ENCODE data around the gene CCDC9.
"Not testable (repeated sequence)": the region's sequence is repeated elsewhere in the genome, so short reads cannot be mapped to it uniquely, and the experiment has no call there.

The CCDC9 gene

DNA sequence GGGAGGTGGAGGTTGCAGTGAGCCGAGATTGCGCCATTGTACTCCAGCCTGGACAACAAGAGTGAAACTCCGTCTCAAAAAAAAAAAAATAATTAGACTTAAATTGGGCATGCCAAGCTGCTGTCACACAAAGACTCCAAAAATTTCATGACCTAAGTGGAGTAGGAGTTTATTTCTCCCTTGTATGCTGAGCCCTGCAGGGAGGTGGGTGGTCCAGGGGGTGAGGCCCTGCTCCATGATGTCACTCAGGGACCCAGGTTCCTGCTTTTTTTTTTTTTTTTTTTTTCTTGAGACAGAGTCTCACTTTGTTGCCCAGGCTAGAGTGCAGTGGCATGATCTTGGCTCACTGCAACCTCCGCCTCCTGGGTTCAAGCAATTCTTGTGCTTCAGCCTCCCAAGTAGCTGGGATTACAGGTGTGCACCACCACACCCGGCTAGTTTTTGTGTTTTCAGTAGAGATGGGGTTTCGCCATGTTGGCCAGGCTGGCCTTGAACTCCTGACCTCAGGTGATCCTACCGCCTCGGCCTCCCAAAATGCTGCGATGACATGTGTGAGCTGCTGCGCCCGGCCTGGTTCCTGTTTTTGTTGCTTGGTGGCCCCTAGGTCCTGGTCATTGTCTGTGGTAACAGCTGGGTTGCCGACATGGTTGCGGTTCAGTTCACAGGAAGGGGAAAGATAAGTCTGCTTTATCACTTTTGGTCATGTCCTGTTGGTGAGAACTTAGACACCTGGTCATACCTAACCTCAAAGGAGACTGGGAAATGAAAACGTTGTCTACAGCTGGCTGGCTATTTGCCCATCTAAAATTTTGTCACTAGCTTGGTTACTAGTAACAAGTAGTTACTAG lies 5.8 kb downstream of the CCDC9 start:
- not testable (repeated sequence) for DNase-seq

DNA sequence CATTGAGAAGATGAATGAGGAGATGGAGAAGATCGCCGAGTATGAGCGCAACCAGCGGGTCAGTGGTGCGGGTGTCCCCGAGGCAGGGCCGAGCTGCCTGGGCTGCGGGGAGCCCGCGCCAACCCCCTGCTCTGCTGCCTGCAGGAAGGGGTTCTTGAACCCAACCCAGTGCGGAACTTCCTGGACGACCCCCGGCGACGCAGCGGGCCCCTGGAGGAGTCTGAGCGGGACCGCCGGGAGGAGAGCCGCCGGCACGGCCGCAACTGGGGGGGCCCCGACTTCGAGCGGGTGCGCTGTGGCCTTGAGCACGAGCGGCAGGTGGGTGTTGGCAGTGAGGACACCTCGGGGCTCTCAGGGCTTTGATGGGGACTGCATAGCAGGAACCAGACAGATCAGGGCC lies 8.3 kb downstream of the CCDC9 start:
- DNase-seq, result no peak

DNA sequence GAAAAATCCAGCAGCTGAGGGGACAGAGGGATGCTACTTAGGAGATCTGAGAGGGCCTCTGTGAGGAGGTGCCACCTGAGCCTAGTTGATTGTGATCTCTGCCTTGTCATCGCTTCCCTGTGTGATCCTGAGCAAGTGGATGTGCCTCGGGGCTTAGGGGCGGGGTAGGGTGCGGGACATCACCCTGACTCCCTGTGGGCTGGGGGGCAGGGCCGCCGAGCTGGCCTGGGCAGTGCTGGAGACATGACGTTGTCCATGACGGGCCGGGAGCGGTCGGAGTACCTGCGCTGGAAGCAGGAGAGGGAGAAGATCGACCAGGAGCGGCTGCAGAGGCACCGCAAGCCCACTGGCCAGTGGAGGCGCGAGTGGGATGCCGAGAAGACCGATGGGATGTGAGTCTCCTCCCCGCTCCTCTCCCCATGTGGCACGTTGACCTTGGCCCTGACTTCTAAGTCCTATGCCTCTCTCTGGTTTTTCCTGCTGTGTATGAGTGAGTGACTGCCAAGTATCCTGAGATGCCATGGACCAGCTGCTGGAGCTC lies 10.1 kb downstream of the CCDC9 start:
- DNase-seq, result no peak

DNA sequence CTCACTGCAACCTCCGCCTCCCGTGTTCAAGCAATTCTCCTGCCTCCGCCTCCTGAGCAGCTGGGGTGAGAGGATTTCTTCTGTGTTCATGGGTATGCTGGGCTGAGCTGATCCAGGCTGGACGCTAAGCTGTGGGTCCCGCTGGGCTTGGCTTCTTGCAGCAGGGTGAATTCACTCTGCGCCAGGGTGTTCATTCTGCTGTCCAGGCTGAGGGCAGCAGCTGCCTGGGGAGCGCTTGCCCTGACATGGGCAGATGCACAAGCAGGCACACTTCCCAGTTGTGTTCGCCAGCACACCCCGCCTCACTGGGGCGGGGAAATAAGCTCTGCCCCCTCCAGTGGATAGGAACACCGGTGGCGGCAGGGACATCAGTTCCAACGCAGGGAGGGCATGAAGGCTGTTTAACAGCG lies 11.0 kb downstream of the CCDC9 start:
- no peak for DNase-seq

DNA sequence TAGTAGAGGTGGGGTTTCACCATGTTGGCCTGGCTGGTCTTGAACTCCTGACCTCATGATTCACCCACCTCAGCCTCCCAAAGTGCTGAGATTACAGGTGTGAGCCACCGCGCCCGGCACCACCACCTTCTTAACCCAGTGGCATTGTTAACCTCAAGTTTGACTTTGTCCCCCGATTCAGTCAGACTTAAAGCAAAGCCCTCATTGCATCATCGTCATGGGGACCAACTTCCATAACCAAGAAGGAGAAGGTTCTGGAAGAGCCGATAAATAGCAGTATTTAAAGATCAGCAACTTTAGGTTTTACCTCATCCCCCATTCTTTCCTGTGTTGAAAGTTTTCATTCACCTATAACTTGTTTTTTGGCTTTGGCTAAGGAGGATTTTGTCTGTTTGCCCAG lies 11.7 kb downstream of the CCDC9 start:
- no peak for DNase-seq

GRCh38 chr19:47269596-47269995 lies 13.3 kb downstream of the CCDC9 start:
- no peak for DNase-seq

- DNase-seq, result no peak
Measured at GRCh38 chr19:47270408-47270807, 14.1 kb downstream of the CCDC9 start.

GRCh38 chr19:47271949-47272348 lies 15.6 kb downstream of the CCDC9 start:
- no peak for DNase-seq

DNA sequence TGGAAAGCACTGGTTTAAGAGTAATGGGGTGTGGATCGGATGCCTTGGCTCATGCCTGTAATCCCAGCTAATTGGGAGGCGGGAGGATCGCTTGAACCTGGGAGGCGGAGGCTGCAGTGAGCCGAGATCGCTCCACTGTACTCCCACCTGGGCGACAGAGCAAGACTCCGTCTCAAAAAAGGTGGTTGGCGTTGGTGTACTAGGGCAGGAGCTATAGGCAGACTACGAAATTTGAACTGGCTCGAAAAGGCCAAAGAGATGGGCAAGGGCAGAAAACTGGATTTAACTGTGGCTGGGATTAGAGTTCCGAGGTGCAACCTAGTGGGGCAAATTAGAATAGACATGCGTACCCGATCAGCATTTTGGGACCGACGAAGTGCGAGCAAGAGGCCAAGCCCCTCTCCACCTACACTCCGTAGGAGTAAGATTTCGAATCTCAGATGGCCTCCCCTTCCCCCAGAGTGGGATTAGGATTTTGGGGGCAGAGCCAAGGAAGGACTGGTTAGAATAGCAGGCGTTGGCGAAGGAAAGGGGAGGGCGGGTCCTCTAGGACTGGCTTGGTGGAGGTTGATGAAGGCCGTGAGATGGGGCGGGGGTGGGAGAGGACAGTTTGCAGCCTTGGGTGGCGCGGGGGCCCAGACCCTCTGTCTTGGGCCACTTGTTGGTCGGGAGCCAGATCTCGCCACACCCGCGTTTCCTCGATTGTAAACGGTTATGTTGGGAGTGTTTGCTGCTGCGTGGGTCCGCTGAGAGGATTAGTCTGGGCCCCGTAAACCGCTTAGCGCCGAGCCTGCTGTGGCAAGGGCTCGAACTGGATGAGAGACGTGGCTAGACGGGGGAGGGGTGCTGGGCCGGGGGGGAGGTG lies 16.4 kb downstream of the CCDC9 start:
- DNase-seq, result no peak

GRCh38 chr19:47273313-47274070 lies 17.2 kb downstream of the CCDC9 start:
- DNase-seq, result peak; percentile 81 to 88

GRCh38 chr19:47274071-47274890 lies 18.0 kb downstream of the CCDC9 start, which contains the start of gene INAFM1:
Gene INAFM1 (plus strand): TSS chr19:47274885. CDS start chr19:47274920, 35 bp downstream.
- DNase-seq, result peak; percentile 88 to 99

DNA sequence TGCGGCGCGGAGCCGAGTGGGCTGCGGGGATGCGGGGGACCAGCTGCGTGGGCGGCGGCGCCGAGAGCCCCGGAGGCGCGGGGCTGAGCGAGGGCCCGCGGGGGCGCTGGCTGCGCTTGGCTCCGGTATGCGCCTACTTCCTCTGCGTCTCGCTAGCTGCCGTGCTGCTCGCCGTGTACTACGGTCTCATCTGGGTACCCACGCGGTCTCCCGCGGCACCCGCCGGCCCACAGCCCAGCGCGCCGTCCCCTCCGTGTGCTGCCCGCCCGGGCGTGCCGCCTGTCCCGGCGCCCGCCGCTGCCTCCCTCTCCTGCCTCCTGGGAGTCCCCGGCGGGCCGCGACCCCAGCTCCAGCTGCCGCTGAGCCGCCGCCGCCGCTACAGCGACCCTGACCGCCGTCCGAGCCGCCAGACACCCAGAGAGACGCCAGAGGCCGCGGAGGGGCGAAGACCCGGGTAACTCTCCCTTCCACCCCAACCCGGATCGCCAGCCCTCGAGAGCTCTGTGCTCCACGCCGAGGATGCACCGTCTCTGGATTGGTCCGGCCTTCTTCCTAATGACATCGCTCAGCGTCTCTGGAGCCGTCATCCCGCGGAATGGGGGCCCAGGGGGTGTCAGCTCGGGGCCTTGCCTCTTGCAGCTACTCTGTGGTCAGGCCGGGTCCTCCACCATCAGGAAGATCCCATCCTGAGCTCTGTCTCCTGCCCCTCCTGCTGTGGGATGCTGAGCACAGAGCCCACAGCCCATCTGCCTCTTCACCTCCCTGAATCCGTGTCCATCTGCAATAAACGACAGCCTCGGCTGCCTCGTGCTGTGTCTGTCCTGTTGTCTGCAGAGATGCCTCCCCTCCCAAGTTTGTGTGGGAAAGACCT lies 18.8 kb downstream of the CCDC9 start:
- no peak for DNase-seq

GRCh38 chr19:47275791-47276461 lies 19.6 kb downstream of the CCDC9 start:
- DNase-seq, result no peak

GRCh38 chr19:47276513-47276912 lies 20.2 kb downstream of the CCDC9 start:
- not testable (repeated sequence) for DNase-seq

DNA sequence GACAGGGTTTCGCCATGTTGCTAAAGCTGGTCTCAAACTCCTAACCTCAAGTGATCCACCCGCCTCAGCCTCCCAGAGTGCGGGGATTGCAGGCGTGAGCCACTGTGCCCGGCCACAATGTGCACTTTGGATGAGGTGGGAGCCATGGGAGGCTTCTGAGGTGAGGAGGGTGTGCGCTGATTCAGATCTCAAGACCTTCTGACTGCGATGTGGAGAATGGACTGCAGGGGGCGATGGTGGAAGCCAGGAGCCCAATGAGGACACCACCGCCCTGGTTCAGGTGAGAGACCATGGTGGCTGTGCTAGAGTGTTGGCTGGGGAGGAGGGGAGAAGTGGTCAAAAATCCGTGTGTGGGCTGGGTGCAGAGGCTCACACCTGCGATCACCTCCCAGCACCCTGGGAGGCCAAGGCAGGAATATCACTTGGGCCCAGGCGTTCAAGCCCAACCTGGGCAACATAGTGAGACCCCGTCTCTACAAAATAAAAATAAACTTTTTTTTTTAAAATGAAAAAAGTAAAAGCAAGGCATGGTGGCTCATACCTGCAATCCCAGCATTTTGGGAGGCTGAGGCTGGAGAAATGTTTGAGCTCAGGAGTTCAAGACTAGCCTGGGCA lies 24.0 kb downstream of the CCDC9 start:
- DNase-seq, result peak in 1 of 2 donors; percentile 6

DNA sequence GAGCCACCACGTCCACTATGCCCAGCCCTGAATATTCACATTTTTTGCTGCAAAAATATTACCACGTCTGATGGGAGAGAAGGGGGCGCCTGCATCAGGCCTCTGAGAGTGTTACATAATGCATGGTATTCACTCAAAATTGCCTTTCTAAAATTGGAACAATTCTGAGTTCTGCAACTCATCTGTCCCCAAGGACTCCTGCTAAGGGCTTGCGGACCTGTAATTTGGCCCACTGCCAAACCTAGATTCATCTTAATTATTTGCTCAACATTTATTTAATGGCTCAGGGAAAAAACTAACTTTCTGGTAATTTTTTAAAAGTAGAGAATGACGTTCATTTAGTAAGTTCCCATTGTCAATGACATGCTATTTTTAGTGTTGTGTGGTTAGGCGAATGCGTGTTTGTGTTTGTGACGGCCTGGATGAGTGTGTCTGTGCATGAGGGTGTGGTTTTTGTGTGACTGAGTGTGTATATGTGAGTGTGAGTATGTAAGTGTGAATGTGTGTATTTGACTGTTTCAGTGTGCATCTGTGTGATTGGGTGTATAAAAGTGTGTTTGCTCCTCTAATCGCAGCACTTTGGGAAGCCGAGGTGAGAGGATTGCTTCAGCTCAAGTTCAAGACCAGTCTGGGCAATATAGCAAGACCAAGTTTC lies 27.2 kb downstream of the CCDC9 start:
- DNase-seq, result no peak

- DNase-seq, result peak in 1 of 2 donors; percentile 61
Measured at GRCh38 chr19:47284324-47284899, 28.1 kb downstream of the CCDC9 start.

GRCh38 chr19:47296036-47296435 lies 39.7 kb downstream of the CCDC9 start:
- DNase-seq, result peak; percentile 22 to 51

GRCh38 chr19:47300867-47301266 lies 44.5 kb downstream of the CCDC9 start:
- not testable (repeated sequence) for DNase-seq
